SU-DHL-6 (cell line): ENCODE data around the gene MCOLN3.

ENCODE experiments used
- EZH2phosphoT487 ChIP-seq: fragments of 200-600 bp; sonication (generic), shearing (Covaris generic); conservative IDR thresholded peaks from 2 replicates; pipeline ENCODE4 v1.6.1; 2018; ENCODE audit warnings: mild to moderate bottlenecking, antibody characterized with exemption, low read length, moderate library complexity, mixed read lengths
- TF ChIP-seq, protein P1 (sequence below): fragments of 200-600 bp; sonication (generic); IDR thresholded peaks from one replicate; pipeline ENCODE4 v1.5.1; 2017; ENCODE audit warnings: antibody characterized with exemption, mild to moderate bottlenecking, low read length, moderate library complexity; ENCODE audit not compliant: insufficient read depth, poor library complexity, severe bottlenecking

DNA sequence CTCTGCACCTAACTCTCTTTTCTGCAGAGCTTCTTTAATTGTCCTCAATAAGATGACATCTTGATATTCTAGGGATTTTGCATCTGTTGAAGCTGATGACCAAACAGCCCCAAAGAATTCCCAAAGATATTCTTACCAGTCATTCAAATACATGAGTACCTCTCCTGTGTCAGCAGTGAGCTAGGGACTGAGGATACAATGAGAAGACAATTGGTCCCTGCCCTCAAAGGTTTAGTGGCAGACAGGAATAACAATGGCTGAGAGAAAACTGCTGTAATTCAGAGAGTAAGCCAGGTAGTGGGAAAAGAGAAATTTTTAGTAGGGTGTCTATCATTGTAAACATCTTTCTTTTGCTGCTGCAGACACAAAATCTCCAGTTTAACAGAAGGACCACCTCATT lies 5.9 kb downstream of the MCOLN3 start:
- TF ChIP-seq EZH2phosphoT487, result no peak
- TF ChIP-seq, protein P1, sequence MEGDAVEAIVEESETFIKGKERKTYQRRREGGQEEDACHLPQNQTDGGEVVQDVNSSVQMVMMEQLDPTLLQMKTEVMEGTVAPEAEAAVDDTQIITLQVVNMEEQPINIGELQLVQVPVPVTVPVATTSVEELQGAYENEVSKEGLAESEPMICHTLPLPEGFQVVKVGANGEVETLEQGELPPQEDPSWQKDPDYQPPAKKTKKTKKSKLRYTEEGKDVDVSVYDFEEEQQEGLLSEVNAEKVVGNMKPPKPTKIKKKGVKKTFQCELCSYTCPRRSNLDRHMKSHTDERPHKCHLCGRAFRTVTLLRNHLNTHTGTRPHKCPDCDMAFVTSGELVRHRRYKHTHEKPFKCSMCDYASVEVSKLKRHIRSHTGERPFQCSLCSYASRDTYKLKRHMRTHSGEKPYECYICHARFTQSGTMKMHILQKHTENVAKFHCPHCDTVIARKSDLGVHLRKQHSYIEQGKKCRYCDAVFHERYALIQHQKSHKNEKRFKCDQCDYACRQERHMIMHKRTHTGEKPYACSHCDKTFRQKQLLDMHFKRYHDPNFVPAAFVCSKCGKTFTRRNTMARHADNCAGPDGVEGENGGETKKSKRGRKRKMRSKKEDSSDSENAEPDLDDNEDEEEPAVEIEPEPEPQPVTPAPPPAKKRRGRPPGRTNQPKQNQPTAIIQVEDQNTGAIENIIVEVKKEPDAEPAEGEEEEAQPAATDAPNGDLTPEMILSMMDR, result no peak
